ENCODE results near the gene C10orf71.

- TF ChIP-seq CTCF (IDR thresholded peaks at IDR 0.05) (no peak), POLR2A (IDR thresholded peaks at IDR 0.05) (no peak)
Observed at GRCh38 chr10:49277973-49278372, 21.0 kb upstream of the C10orf71 start.
